ENCODE measurements around the gene TESK2.

TESK2 gene

DNA sequence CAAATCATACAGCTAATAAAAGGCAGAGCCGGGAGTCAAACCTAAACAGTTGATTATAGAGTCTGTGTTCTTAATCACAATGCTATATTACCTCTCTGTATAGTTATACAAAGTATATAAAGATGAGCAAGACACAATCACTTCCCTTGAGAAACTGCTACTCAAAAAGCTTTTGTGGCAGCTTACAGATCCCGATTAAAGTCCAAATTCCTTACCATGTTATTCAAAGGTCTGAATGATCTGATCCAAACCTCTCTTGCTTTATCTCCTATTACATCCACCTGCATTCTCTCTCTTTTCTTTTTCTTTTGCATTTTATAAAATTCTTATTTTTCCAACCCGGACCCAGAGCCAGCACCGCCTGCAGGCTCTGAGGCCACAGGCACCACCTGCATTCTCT is 93.7 kb downstream of the TESK2 start:
- H3K27ac ChIP-seq (ENCODE audit: low read length) = no peak overlapping the region
- H3K27me3 ChIP-seq (ENCODE audit: insufficient read depth, low read length, poor library complexity) = no peaks in the 10 kb centered on the region
- H3K4me1 ChIP-seq (ENCODE audit: insufficient read depth, low read length) = no peaks in the 10 kb centered on the region
- TF ChIP-seq, protein P1, sequence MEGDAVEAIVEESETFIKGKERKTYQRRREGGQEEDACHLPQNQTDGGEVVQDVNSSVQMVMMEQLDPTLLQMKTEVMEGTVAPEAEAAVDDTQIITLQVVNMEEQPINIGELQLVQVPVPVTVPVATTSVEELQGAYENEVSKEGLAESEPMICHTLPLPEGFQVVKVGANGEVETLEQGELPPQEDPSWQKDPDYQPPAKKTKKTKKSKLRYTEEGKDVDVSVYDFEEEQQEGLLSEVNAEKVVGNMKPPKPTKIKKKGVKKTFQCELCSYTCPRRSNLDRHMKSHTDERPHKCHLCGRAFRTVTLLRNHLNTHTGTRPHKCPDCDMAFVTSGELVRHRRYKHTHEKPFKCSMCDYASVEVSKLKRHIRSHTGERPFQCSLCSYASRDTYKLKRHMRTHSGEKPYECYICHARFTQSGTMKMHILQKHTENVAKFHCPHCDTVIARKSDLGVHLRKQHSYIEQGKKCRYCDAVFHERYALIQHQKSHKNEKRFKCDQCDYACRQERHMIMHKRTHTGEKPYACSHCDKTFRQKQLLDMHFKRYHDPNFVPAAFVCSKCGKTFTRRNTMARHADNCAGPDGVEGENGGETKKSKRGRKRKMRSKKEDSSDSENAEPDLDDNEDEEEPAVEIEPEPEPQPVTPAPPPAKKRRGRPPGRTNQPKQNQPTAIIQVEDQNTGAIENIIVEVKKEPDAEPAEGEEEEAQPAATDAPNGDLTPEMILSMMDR (IDR thresholded peaks at IDR 0.05; ENCODE audit: borderline replicate concordance, extremely low read depth, low read length, poor library complexity, severe bottlenecking) = no peak
- TF ChIP-seq EZH2 (IDR thresholded peaks at IDR 0.05; ENCODE audit: borderline replicate concordance, low read depth, low read length, severe bottlenecking) = no peak
- H3K4me3 ChIP-seq (ENCODE audit: low read depth in 1 of 2, low read length in 2 of 2) = no peak overlapping the region
- no peaks in the 10 kb centered on the region for H3K79me2 ChIP-seq (ENCODE audit: insufficient read depth, low read length)
- H4K20me1 ChIP-seq (ENCODE audit: insufficient read depth, low read length) = no peaks in the 10 kb centered on the region
- no peak for ATAC-seq (ENCODE audit: insufficient read depth, low read depth)
- no peak overlapping the region for H2AFZ ChIP-seq (ENCODE audit: low read depth, low read length)
- no peak for DNase-seq
- no peak overlapping the region for H3K9ac ChIP-seq (ENCODE audit: low read depth, low read length)
- H3K4me2 ChIP-seq (ENCODE audit: insufficient read depth, low read length) = no peak overlapping the region
- H3K9me3 ChIP-seq (ENCODE audit: insufficient read depth, low read length, severe bottlenecking) = no peaks in the 10 kb centered on the region
- no peaks in the 10 kb centered on the region for H3K36me3 ChIP-seq (ENCODE audit: insufficient read depth, low read length)

DNA sequence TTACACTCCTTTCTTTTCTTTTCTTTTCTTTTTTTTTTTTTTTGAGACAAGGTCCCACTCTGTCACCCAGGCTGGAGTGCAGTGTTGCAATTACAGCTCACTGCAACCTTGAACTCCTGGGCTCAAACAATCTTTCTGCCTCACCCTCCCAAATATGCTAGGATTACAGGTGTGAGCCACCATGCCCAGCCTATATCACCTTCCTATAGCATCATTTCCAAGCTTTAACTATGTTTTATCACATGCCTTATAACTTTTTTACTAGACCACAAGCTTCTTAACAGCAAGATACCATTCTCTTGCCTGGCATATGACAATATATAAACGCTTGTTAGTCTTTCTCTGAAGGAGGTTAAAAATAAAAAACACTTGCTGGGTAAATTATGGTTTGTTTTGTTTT is 95.4 kb downstream of the TESK2 start:
- no peak overlapping the region for H3K4me2 ChIP-seq (ENCODE audit: insufficient read depth, low read length)
- no peak overlapping the region for H2AFZ ChIP-seq (ENCODE audit: low read depth, low read length)
- H3K4me1 ChIP-seq (ENCODE audit: insufficient read depth, low read length) = no peaks in the 10 kb centered on the region
- H3K36me3 ChIP-seq (ENCODE audit: insufficient read depth, low read length) = no peaks in the 10 kb centered on the region
- ATAC-seq (ENCODE audit: insufficient read depth, low read depth) = no peak
- H3K27ac ChIP-seq (ENCODE audit: low read length) = no peak overlapping the region
- no peak for DNase-seq
- no peaks in the 10 kb centered on the region for H3K9me3 ChIP-seq (ENCODE audit: insufficient read depth, low read length, severe bottlenecking)
- H3K79me2 ChIP-seq (ENCODE audit: insufficient read depth, low read length) = no peaks in the 10 kb centered on the region
- no peaks in the 10 kb centered on the region for H3K27me3 ChIP-seq (ENCODE audit: insufficient read depth, low read length, poor library complexity)
- no peak overlapping the region for H3K4me3 ChIP-seq (ENCODE audit: low read depth in 1 of 2, low read length in 2 of 2)
- TF ChIP-seq, protein P1 (IDR thresholded peaks at IDR 0.05; ENCODE audit: borderline replicate concordance, extremely low read depth, low read length, poor library complexity, severe bottlenecking) = no peak
- TF ChIP-seq EZH2 (IDR thresholded peaks at IDR 0.05; ENCODE audit: borderline replicate concordance, low read depth, low read length, severe bottlenecking) = no peak
- no peaks in the 10 kb centered on the region for H4K20me1 ChIP-seq (ENCODE audit: insufficient read depth, low read length)
- no peak overlapping the region for H3K9ac ChIP-seq (ENCODE audit: low read depth, low read length)

DNA sequence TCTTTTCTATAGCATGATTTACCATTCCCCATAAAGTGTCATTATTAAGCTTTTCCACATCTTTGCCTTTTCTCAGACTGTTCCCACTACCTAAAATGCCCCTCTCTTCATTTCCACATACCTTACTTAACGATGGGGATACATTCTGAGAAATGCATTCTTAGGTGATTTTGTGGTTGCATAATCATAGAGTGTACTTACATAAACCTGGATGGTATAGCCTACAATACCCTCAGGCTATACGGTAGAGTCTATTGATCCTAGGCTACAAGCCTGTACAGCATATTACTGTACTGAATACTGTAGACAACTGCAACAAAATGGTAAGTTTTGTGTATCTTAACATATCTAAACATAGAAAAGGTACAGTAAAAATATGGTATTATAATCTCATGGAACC is 95.9 kb downstream of the TESK2 start:
- no peak overlapping the region for H3K4me2 ChIP-seq (ENCODE audit: insufficient read depth, low read length)
- H3K4me3 ChIP-seq (ENCODE audit: low read depth in 1 of 2, low read length in 2 of 2) = no peak overlapping the region
- TF ChIP-seq EZH2 (IDR thresholded peaks at IDR 0.05; ENCODE audit: borderline replicate concordance, low read depth, low read length, severe bottlenecking) = no peak
- TF ChIP-seq, protein P1 (IDR thresholded peaks at IDR 0.05; ENCODE audit: borderline replicate concordance, extremely low read depth, low read length, poor library complexity, severe bottlenecking) = no peak
- H4K20me1 ChIP-seq (ENCODE audit: insufficient read depth, low read length) = no peaks in the 10 kb centered on the region
- no peaks in the 10 kb centered on the region for H3K9me3 ChIP-seq (ENCODE audit: insufficient read depth, low read length, severe bottlenecking)
- ATAC-seq (ENCODE audit: insufficient read depth, low read depth) (no peak), DNase-seq (no peak)
- H3K27me3 ChIP-seq (ENCODE audit: insufficient read depth, low read length, poor library complexity) = no peaks in the 10 kb centered on the region
- no peak overlapping the region for H2AFZ ChIP-seq (ENCODE audit: low read depth, low read length)
- H3K27ac ChIP-seq (ENCODE audit: low read length) = no peak overlapping the region
- H3K9ac ChIP-seq (ENCODE audit: low read depth, low read length) = no peak overlapping the region
- no peaks in the 10 kb centered on the region for H3K79me2 ChIP-seq (ENCODE audit: insufficient read depth, low read length)
- no peaks in the 10 kb centered on the region for H3K4me1 ChIP-seq (ENCODE audit: insufficient read depth, low read length)
- no peaks in the 10 kb centered on the region for H3K36me3 ChIP-seq (ENCODE audit: insufficient read depth, low read length)

DNA sequence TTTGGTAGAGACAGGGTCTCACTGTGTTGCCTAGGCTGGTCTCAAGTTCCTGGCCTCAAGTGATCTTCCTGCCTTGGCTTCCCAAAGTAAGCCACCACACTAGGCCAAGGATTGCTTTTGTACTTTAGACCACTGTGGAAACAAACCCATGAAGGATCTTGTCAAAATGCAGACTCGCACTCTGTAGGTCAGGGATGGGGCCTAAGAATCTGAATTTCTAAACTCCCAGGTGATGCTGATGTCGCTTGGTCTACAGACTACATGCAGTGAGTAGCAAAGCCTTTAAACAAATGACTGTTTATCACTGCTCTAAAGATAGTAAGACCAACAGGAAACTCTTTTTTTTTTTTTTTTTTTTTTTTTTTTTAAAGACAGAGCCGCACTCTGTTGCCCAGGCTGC is 96.6 kb downstream of the TESK2 start:
- ATAC-seq (ENCODE audit: insufficient read depth, low read depth) = no peak
- no peak for DNase-seq
- no peak overlapping the region for H3K27ac ChIP-seq (ENCODE audit: low read length)

More for the DNA sequence above, 96.6 kb downstream of the TESK2 start:
- Histone ChIP-seq H3K9me3 (ENCODE audit: insufficient read depth, low read length, severe bottlenecking) (no peaks in the 10 kb centered on the region), H3K79me2 (ENCODE audit: insufficient read depth, low read length) (no peaks in the 10 kb centered on the region), H4K20me1 (ENCODE audit: insufficient read depth, low read length) (no peaks in the 10 kb centered on the region), H3K4me2 (ENCODE audit: insufficient read depth, low read length) (no peak overlapping the region), H3K4me1 (ENCODE audit: insufficient read depth, low read length) (no peaks in the 10 kb centered on the region), H3K4me3 (ENCODE audit: low read depth in 1 of 2, low read length in 2 of 2) (no peak overlapping the region), H3K9ac (ENCODE audit: low read depth, low read length) (no peak overlapping the region), H3K36me3 (ENCODE audit: insufficient read depth, low read length) (no peaks in the 10 kb centered on the region), H2AFZ (ENCODE audit: low read depth, low read length) (no peak overlapping the region), H3K27me3 (ENCODE audit: insufficient read depth, low read length, poor library complexity) (no peaks in the 10 kb centered on the region)
- TF ChIP-seq, protein P1 (IDR thresholded peaks at IDR 0.05; ENCODE audit: borderline replicate concordance, extremely low read depth, low read length, poor library complexity, severe bottlenecking) = no peak
- TF ChIP-seq EZH2 (IDR thresholded peaks at IDR 0.05; ENCODE audit: borderline replicate concordance, low read depth, low read length, severe bottlenecking) = no peak
